GM21390 (cell line): ENCODE measurements around the gene C1orf198.
A peak's percentile ranks its signal among the peaks of the same experiment; 100 is the strongest.

ENCODE experiments used
- ATAC-seq: cut with Tn5 transposase; IDR thresholded peaks from one replicate; pipeline ENCODE4 v1.9.1; 2021; ENCODE audit not compliant: unreplicated experiment

C1orf198 gene

DNA sequence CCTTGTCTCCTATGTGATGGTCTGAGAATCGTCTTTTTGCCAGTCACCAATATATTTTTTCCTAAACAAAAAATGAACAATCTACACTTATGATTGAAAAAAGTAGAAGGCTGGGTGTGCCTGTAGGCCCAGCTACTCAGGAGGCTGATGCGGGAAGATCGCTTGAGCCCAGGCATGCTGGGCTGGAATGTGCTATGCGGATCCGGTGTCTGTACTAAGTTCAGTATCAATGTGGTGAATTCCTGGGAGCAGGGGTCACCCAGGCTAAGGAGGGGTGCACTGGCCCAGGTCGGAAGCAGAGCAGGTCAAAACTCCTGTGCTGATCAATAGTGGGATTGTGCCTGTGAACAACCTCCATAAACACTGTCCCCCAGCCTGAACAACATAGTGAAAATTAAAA, 25.7 kb upstream of the C1orf198 start:
- no peak for ATAC-seq

- no peak for ATAC-seq
These were observed 23.7 kb upstream of the C1orf198 start for GRCh38 chr1:230892018-230892491.

GRCh38 chr1:230891413-230891812, 23.1 kb upstream of the C1orf198 start:
- no peak for ATAC-seq

GRCh38 chr1:230884646-230885045, 16.3 kb upstream of the C1orf198 start:
- ATAC-seq = no peak

DNA sequence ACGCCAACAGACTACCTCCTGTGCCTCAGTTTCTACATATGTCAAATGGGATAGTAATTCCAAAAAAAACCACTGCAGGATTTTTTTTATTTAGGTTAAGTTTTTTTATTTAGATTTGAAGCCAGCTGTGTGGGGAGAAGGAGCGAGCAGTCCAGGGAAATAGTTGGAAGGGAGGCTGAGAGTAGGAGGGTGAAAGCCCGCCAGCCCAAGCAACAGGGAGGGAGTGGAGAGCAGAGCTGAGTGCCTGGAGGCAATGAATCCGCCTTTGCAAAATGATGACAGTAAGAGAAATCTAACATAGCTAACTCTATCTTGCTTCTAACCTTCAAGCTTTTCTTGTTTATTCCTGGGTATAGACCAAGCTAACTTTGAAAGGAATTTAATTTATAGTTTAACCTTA, 15.6 kb upstream of the C1orf198 start:
- ATAC-seq = no peak

GRCh38 chr1:230879778-230880177, 11.5 kb upstream of the C1orf198 start:
- no peak for ATAC-seq

- ATAC-seq = no peak
These were observed 10.3 kb upstream of the C1orf198 start for GRCh38 chr1:230878591-230878990.

DNA sequence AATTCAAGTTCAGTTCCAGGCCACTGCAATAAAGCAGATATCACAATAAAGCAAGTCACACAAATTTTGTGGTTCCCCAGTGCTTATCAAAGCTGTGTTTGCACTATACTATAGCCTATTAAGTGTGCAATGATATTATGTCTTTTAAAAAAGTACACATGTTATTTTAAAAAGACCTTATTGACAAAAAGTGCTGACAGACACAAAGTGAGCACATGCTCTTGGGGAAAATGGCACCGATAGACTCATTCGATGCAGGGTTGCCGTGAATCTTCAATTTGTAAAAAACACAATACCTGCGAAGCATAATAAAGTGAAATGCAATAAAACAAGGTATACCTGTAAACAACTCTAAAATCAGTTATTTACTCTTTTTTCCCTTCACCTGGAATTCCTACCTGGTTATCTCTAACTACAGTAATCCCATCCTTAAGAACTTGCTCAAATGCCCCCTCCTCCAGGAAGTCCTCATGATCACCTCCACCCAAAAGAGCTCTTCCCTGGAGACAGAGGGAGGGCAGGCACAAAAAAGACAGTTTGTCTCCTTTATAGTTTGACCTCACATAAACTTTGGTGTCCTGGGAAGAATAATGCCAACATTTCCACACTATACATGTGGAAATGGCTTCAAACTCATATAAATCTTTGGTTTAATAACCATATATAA, 9.7 kb upstream of the C1orf198 start:
- no peak for ATAC-seq

DNA sequence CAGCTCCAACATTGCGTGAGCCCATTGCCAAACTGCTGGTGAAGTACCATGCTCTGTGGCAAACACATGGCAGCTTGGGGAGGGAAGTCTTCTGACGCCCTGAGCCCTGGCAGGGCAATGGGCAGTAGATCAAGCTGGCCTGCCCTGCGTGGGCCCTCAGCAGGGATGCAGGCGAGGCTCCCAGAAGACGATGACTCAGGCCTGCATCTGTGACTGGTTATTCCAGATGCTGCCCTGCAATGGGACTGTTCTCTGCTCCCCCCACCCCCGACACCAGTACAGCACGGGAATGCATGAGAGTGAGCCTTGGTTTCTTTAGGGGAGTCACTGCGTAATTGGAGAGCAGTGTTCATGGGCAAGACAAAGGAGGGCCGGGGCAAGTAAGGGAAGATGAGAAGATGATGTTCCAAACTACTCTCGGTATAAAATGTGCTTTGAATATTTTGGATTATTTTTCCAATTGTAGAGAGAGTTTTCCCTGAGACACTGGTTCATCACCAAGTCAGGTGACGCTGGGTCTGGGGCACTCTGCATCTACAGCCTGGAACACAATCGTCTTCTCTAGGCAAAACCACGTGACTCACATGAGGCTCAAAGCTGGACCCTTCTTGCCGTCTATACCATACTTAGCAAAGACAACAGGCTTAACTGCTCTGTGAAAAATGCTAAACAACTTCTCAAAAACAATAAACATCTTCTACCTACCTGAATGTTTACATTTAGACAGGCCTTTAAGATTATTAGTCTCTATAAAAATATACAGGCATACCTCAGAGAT, 9.0 kb upstream of the C1orf198 start:
- ATAC-seq = no peak

GRCh38 chr1:230876660-230877059, 8.3 kb upstream of the C1orf198 start:
- ATAC-seq = no peak

GRCh38 chr1:230875370-230875769, 7.0 kb upstream of the C1orf198 start:
- ATAC-seq = no peak

DNA sequence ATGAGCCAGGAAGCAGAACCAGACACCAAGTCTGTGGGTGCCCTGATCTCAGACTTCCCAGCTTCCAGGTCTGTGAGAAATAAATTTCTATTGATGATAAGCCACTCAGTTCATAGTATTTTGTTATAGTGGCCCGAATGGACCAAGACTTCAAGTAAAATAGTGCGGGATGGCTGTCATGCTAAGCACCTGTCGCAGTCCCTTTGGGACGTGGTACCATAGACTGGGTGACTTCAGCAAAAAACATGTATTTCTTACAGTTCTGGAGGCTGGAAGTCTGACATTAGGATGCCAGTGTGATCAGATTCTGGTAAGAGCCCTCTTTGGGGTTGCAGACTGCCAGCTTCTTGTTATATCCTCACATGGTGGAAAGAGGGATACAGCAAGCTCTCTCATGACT, 2.6 kb upstream of the C1orf198 start:
- no peak for ATAC-seq

GRCh38 chr1:230869500-230869899, 1.2 kb upstream of the C1orf198 start:
- ATAC-seq = no peak

DNA sequence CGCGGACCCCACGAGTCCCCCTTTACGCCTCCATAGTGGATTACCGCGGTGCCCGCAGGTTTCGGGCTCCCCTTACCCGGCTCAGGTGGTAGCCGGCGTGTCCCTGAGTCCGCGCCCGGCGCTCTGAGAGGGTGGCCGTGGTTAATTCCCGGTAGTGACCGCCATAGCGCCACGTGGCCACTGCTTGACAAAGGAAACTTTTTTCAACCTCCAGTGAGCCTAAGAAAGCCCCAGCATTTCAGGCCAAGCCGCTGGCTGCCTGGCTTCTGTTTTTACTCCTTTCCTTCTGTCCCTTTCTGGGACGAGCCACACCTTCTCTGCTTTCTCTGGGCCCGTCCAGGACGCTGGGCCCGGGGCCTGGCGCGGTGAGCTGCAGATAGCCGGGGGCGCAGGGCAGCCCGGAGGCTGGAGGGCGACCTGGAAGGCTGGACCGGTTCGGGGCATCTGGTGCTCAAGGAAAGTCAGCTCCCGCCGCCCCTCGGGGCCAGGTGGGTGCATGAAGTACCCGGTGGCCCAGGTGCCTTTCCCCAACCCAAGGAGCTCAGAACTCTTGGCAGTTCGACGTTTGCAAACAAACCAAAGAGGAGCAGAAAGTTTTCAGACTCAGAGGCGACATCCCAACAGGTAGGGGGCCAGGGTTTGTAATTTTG, 540 bp upstream of the C1orf198 start:
- ATAC-seq = peak; percentile 36

GRCh38 chr1:230867101-230867902, 1.0 kb downstream of the C1orf198 start:
- no peak for ATAC-seq

GRCh38 chr1:230866171-230867070, 1.9 kb downstream of the C1orf198 start:
- no peak for ATAC-seq

DNA sequence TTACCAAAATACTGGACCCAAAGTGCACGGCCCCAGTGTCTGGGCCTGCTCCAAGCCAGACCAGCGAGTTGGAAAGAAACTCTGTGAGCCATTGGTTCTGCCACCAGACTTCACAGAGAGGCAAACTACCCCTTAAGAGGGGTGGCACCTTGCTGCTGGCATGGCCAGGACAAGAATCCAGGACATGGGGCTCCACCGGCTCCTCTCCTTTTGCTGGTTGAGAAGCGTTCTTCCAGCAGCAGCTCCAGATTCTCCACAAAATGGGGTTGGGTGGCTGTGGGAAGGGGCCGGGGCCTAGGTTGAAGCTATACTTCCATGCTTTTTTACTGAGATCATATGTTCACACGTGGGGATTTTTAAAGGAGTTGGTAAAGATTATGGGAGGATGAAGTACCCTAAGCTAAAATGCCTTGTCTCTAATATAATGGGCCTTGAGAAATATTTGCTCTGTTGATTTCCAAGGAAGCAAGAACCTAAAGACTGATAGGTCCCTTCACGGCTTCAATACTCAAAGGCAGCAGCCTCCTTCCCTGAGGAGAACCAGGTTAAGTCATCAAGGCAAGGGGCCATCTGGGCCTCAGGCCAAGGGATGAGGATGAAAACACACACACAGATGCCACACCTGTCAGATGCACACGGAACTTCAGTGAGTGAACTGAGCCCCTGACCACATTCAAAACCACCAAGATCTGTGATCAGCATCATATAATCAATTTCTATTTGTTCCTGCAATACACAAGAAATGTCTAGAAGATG, 3.1 kb downstream of the C1orf198 start:
- ATAC-seq = no peak

GRCh38 chr1:230864441-230864840, 3.9 kb downstream of the C1orf198 start:
- ATAC-seq = no peak

DNA sequence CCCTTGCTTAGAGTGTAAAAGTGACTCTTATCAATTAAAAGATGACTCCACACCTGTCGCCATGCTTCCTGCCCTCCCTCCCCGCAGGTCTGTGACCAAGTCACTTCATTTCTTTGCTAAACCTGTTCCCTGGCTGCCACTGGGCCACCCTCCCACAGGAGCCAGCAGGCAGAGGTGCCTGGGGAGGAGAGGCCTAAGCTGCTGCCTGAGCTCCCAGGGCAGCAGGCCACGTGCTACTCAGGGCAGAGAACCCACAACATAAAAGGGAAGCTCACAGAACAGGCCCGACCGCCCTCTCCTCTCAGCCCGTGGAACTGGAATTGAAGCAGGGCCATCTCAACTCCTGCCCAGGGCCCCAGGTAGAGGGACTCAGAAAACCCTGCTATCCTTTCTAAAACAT, 4.9 kb downstream of the C1orf198 start:
- ATAC-seq = no peak
